GM13976 (cell line): Measurements from ENCODE around the gene SUPT20HL1.
A peak's percentile ranks its signal among the peaks of the same experiment; 100 is the strongest.

Experiments used
- DNase-seq: peaks from one replicate; pipeline ENCODE4 v3.0.0; 2012; ENCODE audit warnings: low spot score
- CTCF ChIP-seq: IDR thresholded peaks from 2 replicates; pipeline ENCODE4 v1.5.1; 2012; ENCODE audit warnings: borderline replicate concordance, mild to moderate bottlenecking; ENCODE audit not compliant: insufficient read depth; ENCODE audit errors: extremely low read depth, missing control alignments, control extremely low read depth
- in situ Hi-C: fragments of 300-500 bp; cut with MboI; formaldehyde crosslinking; loops from one replicate; pipeline ENCODE4 v1.12.0; 2022; ENCODE audit warnings: low sequenced_read_pairs, mixed read lengths, inconsistent platforms; ENCODE audit not compliant: unreplicated experiment

Gene SUPT20HL1

GRCh38 chrX:24387724-24388123 is 27.3 kb downstream of the SUPT20HL1 start:
- DNase-seq, result no peak
- TF ChIP-seq CTCF, result no peak
- in situ Hi-C loops, result loop anchor here (25.0 kb wide), 2 partner anchors 175 to 750 kb away; no protein-coding TSS in a partner anchor

- no peak for DNase-seq
- in situ Hi-C loops, result loop anchor here (10.0 to 25.0 kb wide), 3 partner anchors 103 to 746 kb away; no protein-coding TSS in a partner anchor
- no peak for TF ChIP-seq CTCF
Measured at GRCh38 chrX:24391389-24391788, 30.9 kb downstream of the SUPT20HL1 start.

GRCh38 chrX:24391843-24392242 is 31.4 kb downstream of the SUPT20HL1 start:
- in situ Hi-C loops, result loop anchor here (10.0 to 25.0 kb wide), 3 partner anchors 103 to 745 kb away; no protein-coding TSS in a partner anchor
- DNase-seq, result no peak

GRCh38 chrX:24392709-24393108 is 32.3 kb downstream of the SUPT20HL1 start:
- no peak for TF ChIP-seq CTCF
- DNase-seq, result no peak
- in situ Hi-C loops, result loop anchor here (10.0 to 25.0 kb wide), 3 partner anchors 102 to 745 kb away; no protein-coding TSS in a partner anchor

More at GRCh38 chrX:24391843-24392242, 31.4 kb downstream of the SUPT20HL1 start:
- no peak for TF ChIP-seq CTCF

- DNase-seq, result peak; percentile 51
- peak; percentile 36 for TF ChIP-seq CTCF
- in situ Hi-C loops, result loop anchor here (10.0 to 25.0 kb wide), 3 partner anchors 99 to 742 kb away; no protein-coding TSS in a partner anchor
Measured at GRCh38 chrX:24395775-24396174, 35.3 kb downstream of the SUPT20HL1 start.

- TF ChIP-seq CTCF, result no peak
- in situ Hi-C loops, result loop anchor here (10.0 to 25.0 kb wide), 3 partner anchors 98 to 741 kb away; no protein-coding TSS in a partner anchor
- no peak for DNase-seq
Measured at GRCh38 chrX:24396236-24396930, 35.9 kb downstream of the SUPT20HL1 start.
